ENCODE measurements around the gene CBX7.
A peak's percentile ranks its signal among the peaks of the same experiment; 100 is the strongest.

CBX7 gene

DNA sequence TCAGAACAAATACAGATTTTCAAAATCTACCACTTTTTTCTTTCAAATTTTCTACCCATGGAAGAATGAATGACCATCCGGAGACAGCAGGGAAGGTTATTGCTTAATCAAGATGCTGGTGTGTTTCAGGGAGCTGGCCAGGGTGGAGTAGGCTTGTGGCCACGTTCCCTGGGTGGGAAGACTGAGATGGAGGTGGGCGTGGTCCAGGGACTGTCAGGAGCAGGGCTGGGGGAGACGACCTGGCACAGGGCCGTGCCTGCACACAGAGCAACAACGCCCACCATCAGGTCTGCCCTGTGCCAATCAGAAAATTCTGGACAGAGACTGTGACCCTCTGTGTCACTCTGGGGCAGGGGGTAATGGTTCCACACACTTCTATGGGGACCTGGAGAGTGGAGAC lies 62.6 kb downstream of the CBX7 start:
- Histone ChIP-seq H3K9me3 (ENCODE audit: severe bottlenecking) (no peaks in the 10 kb centered on the region), H3K27me3 (ENCODE audit: insufficient read depth, poor library complexity, severe bottlenecking) (no peaks in the 10 kb centered on the region), H3K36me3 (ENCODE audit: low read depth) (no peaks in the 10 kb centered on the region), H3K27ac (ENCODE audit: poor library complexity, severe bottlenecking) (peak overlapping the region; percentile 66), H3K4me1 (ENCODE audit: insufficient read depth, poor library complexity, severe bottlenecking) (peaks cover 16% of the 10 kb centered on the region), H3K4me3 (ENCODE audit: severe bottlenecking) (no peak overlapping the region)
- DNase-seq (ENCODE audit: low spot score) (no peak), ATAC-seq (ENCODE audit: low read depth) (no peak)
- TF ChIP-seq, protein P1, sequence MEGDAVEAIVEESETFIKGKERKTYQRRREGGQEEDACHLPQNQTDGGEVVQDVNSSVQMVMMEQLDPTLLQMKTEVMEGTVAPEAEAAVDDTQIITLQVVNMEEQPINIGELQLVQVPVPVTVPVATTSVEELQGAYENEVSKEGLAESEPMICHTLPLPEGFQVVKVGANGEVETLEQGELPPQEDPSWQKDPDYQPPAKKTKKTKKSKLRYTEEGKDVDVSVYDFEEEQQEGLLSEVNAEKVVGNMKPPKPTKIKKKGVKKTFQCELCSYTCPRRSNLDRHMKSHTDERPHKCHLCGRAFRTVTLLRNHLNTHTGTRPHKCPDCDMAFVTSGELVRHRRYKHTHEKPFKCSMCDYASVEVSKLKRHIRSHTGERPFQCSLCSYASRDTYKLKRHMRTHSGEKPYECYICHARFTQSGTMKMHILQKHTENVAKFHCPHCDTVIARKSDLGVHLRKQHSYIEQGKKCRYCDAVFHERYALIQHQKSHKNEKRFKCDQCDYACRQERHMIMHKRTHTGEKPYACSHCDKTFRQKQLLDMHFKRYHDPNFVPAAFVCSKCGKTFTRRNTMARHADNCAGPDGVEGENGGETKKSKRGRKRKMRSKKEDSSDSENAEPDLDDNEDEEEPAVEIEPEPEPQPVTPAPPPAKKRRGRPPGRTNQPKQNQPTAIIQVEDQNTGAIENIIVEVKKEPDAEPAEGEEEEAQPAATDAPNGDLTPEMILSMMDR (IDR thresholded peaks at IDR 0.05; ENCODE audit: poor library complexity, severe bottlenecking), result no peak

DNA sequence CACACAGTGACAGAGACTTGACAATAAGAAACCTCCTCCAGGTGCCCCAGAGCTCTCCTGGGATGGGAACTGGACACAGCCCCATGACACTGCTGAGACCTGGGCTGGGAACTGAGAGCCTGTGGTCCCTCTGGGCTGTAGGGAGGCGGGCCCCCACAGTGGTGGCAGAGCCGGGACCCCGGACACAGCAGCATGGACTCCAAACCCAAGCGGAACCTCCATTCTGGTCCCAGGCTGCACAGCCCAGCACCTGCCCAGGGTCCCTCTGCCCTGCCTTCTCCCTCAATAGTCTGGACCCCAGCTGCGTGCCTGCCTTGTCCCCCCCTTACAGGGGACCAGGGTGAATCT lies 63.8 kb downstream of the CBX7 start:
- Histone ChIP-seq H3K4me1 (ENCODE audit: insufficient read depth, poor library complexity, severe bottlenecking) (peaks cover 16% of the 10 kb centered on the region), H3K9me3 (ENCODE audit: severe bottlenecking) (no peaks in the 10 kb centered on the region), H3K36me3 (ENCODE audit: low read depth) (no peaks in the 10 kb centered on the region), H3K27me3 (ENCODE audit: insufficient read depth, poor library complexity, severe bottlenecking) (no peaks in the 10 kb centered on the region), H3K4me3 (ENCODE audit: severe bottlenecking) (no peak overlapping the region), H3K27ac (ENCODE audit: poor library complexity, severe bottlenecking) (no peak overlapping the region)
- ATAC-seq (ENCODE audit: low read depth), result no peak
- TF ChIP-seq, protein P1 (IDR thresholded peaks at IDR 0.05; ENCODE audit: poor library complexity, severe bottlenecking), result no peak
- DNase-seq (ENCODE audit: low spot score), result no peak

DNA sequence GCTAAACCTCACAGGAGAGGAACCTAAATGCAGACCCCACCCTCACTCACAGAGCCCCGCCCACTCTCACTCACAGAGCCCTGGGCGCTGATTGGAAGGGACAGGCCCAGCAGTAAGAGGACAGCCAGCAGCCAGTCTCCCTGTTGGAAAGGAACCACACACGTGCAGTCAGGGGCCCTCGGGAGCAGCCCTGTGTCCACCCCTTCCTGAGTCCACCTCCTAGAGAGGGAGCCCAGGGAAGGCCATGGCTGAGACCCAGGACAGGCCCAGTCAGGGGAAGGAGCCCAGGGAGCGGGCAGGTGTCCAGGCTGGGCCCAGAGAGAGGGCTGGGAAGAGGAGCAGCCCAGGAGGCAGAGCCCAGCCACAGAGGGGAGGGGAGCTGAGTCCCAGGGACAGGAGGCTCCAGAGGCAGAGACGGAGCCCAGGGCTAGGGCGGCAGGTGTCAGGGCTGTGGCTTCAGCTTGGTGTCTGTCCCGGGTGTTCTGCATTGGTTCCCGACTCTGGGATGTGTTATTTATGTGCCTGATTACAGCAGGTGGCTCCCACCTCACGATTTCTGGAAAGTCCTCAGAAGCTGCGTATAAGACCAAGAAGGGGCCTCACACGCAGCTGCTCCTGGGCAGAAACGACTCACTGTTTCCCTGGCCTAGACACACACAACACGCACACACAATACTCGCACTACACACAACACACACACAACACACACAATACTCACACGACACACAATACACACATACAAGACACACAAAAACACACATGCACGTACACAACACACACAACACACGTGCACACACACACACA lies 64.4 kb downstream of the CBX7 start:
- Histone ChIP-seq H3K27ac (ENCODE audit: poor library complexity, severe bottlenecking) (no peak overlapping the region), H3K4me1 (ENCODE audit: insufficient read depth, poor library complexity, severe bottlenecking) (peaks cover 16% of the 10 kb centered on the region), H3K9me3 (ENCODE audit: severe bottlenecking) (no peaks in the 10 kb centered on the region), H3K36me3 (ENCODE audit: low read depth) (no peaks in the 10 kb centered on the region), H3K27me3 (ENCODE audit: insufficient read depth, poor library complexity, severe bottlenecking) (no peaks in the 10 kb centered on the region), H3K4me3 (ENCODE audit: severe bottlenecking) (no peak overlapping the region)
- TF ChIP-seq, protein P1 (IDR thresholded peaks at IDR 0.05; ENCODE audit: poor library complexity, severe bottlenecking), result no peak
- no peak for ATAC-seq (ENCODE audit: low read depth)
- DNase-seq (ENCODE audit: low spot score), result no peak

DNA sequence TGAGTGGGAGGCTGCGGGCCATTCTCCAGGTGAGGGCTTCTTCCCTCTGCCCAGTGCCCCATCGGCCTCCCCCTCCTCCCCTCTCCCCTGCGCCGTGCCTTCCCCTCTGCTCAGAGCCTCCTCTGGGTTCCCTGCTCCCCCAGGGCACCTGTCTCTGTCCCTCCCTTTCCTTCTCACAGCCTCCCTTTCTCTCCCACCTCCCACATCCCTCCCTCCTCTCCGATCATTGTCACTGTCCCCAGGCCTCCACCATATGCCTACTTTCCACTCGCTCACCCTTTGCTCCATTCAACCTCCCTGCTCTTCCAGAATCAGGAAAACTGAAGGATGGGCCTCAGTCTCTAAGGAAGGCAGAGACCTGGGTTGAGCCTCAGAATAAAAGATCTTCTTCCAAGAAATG lies 65.4 kb downstream of the CBX7 start:
- DNase-seq (ENCODE audit: low spot score) (no peak), ATAC-seq (ENCODE audit: low read depth) (no peak)
- H3K27me3 ChIP-seq (ENCODE audit: insufficient read depth, poor library complexity, severe bottlenecking), result no peaks in the 10 kb centered on the region
- H3K36me3 ChIP-seq (ENCODE audit: low read depth), result no peaks in the 10 kb centered on the region
- no peak overlapping the region for H3K4me3 ChIP-seq (ENCODE audit: severe bottlenecking)
- H3K27ac ChIP-seq (ENCODE audit: poor library complexity, severe bottlenecking), result no peak overlapping the region
- no peaks in the 10 kb centered on the region for H3K9me3 ChIP-seq (ENCODE audit: severe bottlenecking)
- TF ChIP-seq, protein P1 (IDR thresholded peaks at IDR 0.05; ENCODE audit: poor library complexity, severe bottlenecking), result no peak
- peaks cover 16% of the 10 kb centered on the region for H3K4me1 ChIP-seq (ENCODE audit: insufficient read depth, poor library complexity, severe bottlenecking)

DNA sequence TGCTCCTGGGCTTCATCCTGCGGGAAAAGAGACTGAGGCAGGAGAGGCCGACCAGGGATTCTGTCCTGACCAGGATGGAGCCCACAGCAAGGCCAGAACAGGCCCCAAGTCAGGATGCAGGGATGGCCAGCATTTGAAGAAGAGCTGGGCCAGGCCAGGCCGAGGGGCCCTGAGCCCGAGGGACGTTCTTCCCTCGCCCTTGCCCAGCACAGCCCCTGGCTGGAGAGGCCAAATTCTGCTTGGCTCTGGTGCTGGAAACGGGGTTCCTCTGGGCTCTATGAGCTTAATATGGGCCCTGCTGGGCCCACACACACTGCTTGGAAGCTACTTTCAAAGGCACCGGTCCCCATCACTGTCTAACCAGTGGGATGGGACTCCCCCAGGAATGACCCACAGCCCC lies 67.8 kb downstream of the CBX7 start:
- H3K4me1 ChIP-seq (ENCODE audit: insufficient read depth, poor library complexity, severe bottlenecking), result no peaks in the 10 kb centered on the region
- ATAC-seq (ENCODE audit: low read depth) (no peak), DNase-seq (ENCODE audit: low spot score) (no peak)
- H3K27ac ChIP-seq (ENCODE audit: poor library complexity, severe bottlenecking), result no peak overlapping the region
- TF ChIP-seq, protein P1 (IDR thresholded peaks at IDR 0.05; ENCODE audit: poor library complexity, severe bottlenecking), result no peak
- no peaks in the 10 kb centered on the region for H3K36me3 ChIP-seq (ENCODE audit: low read depth)
- H3K27me3 ChIP-seq (ENCODE audit: insufficient read depth, poor library complexity, severe bottlenecking), result no peaks in the 10 kb centered on the region
- H3K4me3 ChIP-seq (ENCODE audit: severe bottlenecking), result no peak overlapping the region
- H3K9me3 ChIP-seq (ENCODE audit: severe bottlenecking), result no peaks in the 10 kb centered on the region
